T-helper 22 cell (primary cell): ENCODE results near the gene MARVELD2.
"Not testable (repeated sequence)": the region's sequence is repeated elsewhere in the genome, so short reads cannot be mapped to it uniquely, and the experiment has no call there.

ENCODE experiments used
- DNase-seq: peaks from one replicate; pipeline ENCODE4 v3.0.0-alpha.2; 2020; ENCODE audit warnings: low read depth

Gene MARVELD2

DNA sequence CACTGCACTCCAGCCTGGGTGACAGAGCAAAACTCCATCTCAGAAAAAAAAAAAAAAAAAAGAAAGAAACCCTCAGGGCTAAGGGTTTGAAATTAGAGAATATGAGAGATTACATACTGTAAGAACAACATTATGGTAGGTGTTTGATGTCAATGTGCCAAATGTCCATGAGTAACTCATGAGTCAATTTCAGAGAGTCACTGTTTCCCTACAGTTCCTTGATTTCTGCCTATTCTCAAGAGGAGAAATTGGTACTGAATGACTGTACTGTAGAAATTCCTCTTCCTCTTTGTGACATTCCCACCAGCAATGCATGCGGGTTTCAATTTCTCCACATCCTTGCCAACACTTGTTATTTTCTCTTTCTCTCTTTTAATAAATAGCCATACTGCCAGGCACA, 35.2 kb downstream of the MARVELD2 start:
- no peak for DNase-seq

DNA sequence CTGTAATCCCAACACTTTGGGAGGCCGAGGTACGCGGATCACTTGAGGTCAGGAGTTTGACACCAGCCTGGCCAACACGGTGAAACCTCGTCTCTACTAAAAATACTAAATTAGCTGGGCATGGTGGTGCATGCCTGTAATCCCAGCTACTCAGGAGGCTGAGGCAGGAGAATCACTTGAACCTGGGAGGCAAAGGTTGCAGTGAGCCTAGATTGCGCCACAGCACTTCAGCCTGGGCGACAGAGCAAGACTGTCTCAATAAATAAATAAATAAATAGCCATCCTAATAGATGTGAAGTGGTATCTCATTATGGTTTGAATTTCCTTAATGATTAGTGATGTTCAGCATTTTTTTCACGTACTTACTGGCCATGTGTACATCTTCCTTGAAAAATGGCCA, 35.6 kb downstream of the MARVELD2 start:
- not testable (repeated sequence) for DNase-seq

DNA sequence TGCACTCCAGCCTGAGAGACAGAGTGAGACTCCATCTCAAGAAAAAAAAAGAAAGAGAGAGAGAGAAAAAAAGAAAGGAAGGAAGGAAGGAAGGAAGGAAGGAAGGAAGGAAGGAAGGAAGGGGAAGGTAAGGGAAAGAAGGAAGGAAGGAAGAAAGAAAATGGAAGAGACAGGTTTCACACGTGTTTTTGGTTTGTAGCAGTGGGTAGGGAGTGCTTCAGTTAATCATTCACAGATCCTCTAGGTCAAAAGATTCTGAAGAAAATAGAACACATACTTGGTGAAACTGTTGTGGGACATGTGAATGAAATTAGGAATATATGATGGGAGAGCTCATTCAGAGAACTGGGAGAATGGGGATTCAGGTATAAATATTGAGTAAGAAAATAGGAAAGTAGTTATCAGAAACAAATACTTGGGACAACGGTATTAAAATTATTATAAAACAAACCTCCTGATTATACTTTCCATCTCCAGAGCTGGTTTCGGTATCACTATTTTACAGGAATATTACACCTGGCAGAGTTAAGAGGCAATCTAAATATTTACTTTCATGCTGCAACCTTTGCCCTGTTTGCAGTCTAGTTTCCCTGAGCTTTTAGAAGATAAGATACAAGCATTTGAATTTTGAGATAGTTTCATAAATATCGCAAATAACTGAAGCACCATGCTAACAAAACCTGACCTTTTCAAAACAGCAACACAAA, 37.2 kb downstream of the MARVELD2 start:
- no peak for DNase-seq

DNA sequence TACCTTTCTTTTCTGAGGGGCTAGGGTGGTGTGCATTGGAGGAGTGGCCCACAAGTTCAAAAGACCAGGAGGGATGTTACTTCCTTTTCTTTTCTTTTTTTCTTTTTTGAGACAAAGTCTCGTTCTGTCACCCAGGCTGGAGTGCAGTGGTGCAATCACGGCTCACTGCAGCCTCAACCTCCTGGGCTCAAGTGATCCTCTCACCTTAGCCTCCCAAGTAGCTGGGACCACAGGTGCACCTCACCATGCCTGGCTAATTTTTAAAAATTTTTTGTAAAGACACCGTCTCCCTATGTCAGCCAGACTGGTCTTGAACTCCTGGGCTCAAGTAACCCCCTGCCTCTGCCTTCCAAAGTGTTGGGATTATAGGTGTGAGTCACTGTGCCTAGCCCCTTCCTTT, 38.6 kb downstream of the MARVELD2 start:
- DNase-seq = not testable (repeated sequence)

DNA sequence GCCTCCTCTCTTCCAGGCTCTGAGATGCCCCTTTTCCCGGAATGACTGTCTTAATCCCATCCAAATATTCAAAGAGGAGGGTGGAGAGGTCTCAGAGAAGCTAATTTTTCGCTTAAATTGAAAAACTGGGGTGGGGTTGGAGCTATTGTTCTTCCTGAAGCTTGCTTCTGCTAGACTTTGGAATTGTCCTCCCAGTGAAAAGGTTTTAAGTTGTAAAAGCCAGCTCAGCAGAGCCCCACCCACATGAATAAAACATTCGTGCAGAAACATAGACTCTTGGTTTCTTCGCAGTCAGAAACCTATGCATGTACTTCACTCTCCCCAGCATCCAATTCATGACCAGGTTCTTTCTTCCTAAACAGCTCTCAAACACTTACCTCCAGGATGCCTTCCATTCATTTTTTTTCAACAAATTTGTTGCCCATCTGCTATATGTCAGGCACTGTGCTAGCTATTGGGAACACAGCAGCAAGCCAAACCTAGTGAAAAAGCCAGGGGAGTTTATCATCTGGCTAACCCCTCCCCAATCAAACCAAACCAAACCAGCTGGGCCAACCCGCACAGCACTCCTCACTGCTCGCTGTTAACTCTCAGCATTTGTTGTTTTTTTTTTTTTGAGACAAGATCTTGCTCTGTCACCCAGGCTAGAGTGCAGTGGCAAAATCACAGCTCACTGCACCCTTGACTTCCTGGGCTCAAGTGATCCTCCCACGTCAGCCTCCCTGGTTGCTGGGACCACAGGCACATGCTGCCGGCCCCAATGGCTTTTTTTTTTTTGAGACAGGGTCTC, 39.7 kb downstream of the MARVELD2 start:
- no peak for DNase-seq

DNA sequence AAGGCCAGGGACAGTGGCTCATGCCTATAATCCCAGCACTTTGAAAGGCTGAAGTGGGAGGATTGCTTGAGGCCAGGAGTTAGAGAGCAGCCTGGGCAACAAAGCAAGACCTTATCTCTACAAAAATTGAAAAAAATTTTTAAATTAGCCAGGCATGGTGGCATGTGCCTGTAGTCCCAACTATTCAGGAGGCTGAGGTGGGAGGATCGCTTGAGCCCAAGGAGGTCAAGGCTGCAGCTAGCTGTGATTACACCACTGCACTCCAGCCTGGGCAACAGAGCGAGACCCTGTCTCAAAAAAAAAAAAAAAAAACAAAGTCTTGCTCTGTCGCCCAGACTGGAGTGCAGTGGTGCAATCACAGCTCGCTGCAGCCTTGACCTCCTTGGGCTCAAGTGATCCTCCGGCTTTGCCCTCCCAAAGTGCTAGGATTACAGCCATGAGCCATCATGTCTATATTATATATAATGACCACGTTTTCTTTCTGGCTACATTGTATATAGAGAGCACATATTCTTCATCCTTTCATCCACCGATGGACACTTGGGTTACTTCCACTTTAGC, 40.6 kb downstream of the MARVELD2 start:
- DNase-seq = not testable (repeated sequence)

DNA sequence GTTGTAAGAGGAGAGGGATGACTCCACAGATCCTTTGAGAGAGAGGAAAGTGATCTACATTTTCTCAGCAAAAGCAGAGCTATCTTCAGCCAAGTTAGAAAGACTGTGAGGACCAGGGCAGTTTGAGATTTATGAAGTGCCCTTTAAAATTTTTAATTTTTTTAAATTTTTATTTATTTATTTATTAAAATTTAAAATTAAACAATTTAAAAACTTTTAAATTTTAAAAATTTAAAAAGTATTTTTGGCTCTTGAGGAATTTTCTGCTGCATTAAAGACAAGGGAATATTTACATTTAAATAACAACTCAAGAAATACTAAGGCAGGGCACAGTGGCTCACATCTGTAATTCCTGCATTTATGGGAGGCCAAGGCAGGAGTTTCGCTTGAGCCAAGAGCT, 47.3 kb downstream of the MARVELD2 start:
- DNase-seq = no peak

DNA sequence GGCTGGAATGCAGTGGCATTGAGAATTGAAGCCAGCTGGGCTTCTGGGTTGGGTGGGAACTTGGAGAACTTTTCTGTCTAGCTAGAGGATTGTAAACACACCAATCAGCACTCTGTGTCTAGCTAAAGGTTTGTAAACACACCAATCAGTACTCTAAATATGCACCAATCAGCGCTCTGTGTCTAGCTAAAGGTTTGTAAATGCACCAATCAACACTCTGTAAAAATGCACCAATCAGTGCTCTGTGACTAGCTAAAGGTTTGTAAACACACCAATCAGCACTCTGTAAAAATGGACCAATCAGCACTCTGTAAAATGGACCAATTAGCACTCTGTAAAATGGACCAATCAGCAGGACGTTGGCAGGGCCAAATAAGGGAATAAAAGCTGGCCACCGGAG, 51.5 kb downstream of the MARVELD2 start:
- not testable (repeated sequence) for DNase-seq

DNA sequence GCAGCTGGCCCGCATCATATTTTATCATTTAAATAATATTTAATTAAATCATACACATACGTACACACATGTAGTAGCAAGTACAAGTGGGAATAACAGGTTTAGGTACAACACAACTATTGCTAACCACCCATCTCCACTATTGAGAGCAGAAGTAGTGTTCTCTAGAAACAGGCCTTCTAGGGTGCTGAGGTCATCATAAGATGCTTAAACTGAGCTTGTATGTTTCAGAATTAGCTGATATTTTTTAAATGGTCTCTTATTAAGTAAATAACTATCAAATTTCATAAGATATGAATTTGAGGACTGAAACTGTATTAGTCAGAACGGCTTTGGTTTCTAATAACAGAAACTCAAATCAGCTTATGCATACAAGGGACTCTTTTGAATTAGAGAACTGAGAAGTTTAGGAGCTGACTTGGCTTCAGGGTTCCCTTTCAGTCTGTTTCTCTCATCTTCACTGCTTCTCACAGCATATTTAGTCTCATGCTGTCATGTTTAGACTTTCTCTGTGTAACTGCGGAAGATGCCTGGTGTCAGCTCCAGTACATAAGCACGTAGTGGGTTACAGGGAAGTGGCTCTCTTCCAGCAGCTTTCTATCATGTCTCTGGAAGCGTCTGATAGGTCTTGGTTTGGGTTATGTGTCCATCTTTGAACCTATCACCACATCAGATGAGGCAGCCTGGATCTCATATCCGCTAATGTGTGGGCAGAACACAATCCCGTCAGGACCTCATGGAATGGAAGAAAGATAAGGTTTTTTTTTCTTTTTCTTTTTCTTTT, 52.7 kb downstream of the MARVELD2 start:
- DNase-seq = no peak

DNA sequence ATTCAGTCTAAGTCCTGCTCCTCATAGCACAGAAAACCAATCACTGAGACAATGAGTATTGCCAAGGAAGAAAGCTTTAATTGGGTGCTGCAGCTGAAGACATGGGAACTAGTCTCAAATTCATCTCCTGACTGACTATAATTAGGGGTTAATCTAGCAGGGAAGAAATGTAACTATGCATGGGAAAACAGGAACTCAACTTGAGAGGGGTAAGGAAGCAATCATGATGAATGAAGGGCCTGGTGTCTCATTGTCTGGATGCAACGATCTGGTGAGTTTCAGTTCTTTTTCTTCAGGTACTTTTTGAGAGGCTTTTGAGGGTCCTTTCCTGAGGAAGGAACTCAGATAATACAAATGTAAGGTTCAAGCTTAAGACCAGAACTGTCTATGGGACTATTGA, 53.7 kb downstream of the MARVELD2 start:
- DNase-seq = no peak

DNA sequence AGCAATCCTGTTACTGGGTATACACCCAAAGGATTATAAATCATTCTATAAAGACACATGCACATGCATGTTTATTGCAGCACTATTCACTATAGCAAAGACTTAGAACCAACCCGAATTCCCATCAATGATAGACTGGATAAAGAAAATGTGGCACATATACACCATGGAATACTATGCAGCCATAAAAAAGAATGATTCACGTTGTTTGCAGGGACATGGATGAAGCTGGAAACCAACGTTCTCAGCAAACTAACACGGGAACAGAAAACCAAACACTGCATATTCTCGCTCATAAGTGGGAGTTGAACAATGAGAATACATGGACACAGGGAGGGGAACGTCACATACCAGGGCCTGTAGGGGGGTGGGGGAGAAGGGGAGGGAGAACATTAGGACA, 56.6 kb downstream of the MARVELD2 start:
- DNase-seq = not testable (repeated sequence)

DNA sequence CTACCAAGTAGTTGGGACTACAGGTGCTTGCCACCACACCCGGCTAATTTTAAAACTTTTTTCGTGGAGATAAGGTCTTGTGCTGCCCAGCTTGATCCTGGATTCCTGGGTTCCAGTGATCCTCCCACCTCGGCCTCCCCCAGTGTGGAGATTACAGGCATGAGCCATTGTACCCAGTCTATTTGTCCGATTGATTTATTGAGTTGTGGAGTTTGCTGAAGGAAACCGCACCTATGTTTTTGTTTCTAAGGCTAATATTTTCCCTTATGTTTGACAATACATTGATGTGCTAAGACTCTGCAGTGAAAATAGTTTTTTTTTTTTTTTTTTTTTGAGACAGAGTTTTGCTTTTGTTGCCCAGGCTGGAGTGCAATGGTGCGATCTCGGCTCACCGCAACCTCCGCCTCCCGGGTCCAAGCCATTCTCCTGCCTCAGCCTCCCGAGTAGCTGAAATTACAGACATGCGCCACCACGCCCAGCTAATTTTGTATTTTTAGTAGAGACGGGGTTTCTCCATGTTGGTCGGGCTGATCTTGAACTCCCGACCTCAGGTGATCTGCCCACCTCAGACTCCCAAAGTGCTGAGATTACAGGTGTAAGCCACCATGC, 57.7 kb downstream of the MARVELD2 start:
- DNase-seq = not testable (repeated sequence)

DNA sequence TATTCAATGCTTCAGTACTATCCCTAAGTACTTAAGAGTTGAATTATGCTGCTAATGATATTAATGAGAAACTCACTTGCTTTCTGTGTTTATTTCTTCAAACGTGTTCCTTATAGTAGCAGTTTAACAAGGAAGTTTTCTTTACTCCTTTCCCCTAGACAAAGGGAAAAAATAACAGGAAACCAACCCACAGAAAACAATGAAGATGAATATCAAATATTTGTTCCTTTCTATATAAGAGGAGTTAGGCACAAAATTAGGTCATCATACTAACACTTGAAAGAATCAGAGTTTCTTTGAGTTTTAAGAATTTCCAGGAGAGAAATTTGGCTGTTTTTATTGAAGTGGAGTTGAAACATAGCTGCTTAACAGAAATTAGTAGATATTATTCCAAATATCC, 62.3 kb downstream of the MARVELD2 start:
- no peak for DNase-seq

DNA sequence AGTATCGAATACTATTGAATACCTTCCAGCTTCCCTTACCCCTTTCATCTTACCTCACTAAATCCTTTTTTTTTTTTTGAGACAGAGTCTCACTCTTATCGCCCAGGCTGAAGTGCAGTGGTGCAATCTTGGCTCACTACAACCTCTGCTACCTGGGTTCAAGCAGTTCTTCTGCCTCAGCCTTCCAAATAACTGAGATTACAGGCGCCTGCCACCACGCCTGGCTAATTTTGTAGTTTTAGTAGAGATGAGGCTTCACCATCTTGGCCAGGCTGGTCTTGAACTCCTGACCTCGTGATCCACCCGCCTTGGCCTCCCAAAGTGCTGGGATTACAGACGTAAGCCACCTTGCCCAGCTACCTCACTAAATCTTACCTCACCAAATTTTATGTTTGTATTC, 63.4 kb downstream of the MARVELD2 start:
- DNase-seq = not testable (repeated sequence)

DNA sequence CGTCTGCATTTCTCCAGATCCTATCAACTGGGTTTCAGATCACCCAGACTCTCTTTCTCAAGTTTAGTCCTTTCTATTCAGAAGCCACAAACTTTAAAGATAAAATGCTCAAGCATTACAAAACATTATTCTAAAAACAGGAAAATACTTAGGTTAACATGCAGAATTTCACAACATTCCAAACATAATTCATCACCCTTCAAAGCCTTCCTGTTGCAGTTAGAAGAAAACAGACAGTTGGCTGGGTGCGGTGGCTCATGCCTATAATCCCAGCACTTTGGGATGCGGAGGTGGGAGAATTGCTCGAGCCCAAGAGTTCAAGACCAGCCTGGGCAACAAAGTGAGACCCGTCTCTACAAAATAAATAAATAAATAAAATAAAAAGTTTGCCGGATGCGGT, 70.0 kb downstream of the MARVELD2 start:
- DNase-seq = no peak

DNA sequence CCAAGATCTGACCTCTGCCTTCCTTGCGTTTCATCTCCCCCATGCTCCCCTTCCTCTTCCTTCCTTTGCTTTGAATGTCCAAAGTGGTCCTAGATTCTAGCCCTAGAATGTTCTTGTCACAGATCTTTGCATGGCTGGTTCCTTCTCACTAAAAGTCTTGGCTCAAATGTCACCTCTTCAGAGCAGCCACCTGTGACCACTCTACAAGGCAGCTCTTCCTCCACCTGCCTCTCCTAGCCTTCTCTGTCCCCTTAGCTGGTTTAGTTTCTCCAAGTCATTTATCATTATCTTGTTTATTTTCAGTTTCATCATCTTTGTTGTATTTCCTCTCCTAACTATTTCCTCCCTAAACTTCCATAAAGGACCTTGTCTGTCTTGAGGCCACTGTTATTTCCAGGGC, 70.6 kb downstream of the MARVELD2 start:
- no peak for DNase-seq

DNA sequence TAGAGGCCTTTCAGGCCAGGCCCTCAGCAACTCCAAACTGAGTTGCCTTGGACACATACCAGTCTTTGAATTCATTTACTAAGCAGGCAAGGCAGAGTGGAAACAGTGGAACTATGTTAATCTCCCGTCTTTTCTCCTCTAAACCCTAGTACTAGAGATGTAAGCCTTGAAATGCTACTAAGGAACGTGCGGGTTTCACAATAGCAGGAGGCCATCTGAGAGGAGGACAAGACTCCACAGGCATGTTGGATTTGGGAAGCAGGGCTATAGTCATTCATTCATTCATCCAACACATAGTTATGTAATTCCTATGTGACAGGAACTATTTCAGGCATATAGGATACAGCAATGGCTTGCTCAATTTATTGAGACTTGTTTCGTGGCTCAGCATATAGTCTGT, 74.3 kb downstream of the MARVELD2 start:
- DNase-seq = no peak

DNA sequence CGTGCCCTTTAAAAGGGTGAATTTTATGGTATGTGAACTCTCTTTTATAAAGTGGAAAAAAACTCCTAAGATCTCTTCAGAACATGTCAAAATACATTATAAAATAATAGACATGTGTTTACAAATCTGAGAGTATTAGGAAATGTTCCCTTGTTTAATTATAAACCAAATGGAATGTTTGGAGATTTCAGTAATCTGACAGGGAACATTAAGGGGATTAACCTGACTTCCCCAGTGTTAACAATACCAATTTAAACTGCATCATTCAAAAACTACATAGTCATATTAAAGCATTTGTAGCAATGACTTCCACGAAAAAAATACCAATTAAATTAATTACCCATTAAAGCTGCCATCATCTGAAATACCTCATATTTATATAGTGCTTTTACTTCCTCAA, 76.1 kb downstream of the MARVELD2 start:
- DNase-seq = no peak

DNA sequence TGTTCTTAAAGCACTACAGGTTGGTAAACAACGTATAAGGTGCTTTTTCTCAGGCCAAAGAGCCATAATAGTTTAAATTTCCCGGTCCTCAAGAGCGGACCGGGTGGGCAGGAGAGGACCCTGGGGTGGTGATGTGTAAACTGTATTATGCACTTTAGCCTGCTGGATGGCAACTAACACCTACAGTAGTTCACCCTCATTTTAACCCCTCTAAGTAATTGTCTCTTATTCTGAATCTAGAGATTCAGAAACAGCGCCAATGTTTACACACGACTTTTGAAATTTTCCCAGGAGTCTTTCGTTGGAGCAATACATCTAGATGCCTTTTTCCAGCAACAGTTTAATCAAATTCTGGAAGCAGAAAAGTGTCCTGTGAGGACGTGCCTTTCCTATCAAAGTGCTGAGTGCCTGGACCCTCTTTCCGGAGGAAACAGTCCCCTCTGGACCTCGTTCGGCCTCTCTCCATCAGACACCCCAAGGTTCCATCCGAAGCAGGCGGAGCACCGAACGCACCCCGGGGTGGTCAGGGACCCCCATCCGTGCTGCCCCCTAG, 77.0 kb downstream of the MARVELD2 start:
- no peak for DNase-seq

DNA sequence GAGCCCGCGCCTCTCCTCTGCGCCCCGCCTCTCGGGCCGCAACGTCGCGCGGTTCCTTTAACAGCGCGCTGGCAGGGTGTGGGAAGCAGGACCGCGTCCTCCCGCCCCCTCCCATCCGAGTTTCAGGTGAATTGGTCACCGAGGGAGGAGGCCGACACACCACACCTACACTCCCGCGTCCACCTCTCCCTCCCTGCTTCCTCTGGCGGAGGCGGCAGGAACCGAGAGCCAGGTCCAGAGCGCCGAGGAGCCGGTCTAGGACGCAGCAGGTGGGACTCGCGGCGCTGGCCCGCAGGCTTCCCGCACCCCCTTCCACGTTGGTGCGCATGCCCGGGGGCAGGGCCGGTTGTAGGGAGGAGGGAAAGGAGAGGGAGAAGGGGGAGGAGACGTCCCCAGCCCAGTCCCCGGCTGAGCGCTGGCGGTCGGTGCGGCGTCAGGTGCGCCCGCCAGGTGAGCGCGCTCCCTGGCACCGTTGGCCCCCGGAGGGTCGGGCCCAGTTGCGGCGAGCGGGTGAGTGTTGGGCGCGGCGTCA, 77.5 kb downstream of the MARVELD2 start, which contains the start of gene OCLN:
TSS of gene OCLN (plus strand) at position 400 of the 532 bp plus-strand sequence. CDS start 11,455 bp downstream, outside the sequence.
- no peak for DNase-seq

DNA sequence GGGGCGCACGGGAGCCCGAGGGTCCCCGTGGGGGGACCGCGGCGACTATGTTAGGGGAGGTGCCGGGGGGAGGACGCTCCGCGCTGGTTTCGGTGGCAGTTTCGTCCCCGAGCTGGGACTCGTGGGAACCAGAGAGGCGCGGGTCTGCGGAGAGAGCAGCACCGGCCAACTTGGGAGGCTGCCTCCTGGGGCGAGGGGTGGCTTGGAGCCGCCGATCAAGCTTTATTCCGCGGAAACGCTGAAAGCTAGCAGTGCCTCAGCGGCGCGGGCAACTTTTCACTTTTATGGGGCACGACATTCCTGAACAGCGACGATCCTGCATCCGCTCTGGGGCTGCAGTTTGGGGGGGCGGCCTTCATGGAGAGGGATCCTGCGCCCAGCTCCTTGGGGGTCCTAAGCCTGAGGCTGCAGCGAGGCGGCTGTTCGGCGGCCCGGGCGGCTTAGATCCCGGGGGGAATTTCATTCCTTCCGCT, 78.0 kb downstream of the MARVELD2 start:
- no peak for DNase-seq
